ENCODE measurements around the gene ADAMTS3.

The ADAMTS3 gene

GRCh38 chr4:72568959-72569718 lies at the start of gene ADAMTS3:
ADAMTS3 (minus strand) TSS chr4:72569221; CDS start chr4:72568762, 459 bp downstream.
- no peak for DNase-seq (ENCODE audit: low read depth, low spot score)
- peak within 1 kb of the TSS; percentile 66 for H3K4me3 ChIP-seq (ENCODE audit: low read depth, low read length)
- ChIA-PET CTCF (no interaction called here), POLR2A (no interaction called here)
- no peak for TF ChIP-seq CTCF (IDR thresholded peaks at IDR 0.05; ENCODE audit: insufficient read depth, low read length, missing control alignments)

GRCh38 chr4:72613959-72614358 lies 44.9 kb upstream of the ADAMTS3 start:
- ChIA-PET POLR2A (no interaction called here), CTCF (no interaction called here)
- H3K4me3 ChIP-seq (ENCODE audit: low read depth, low read length) = no peak overlapping the region
- TF ChIP-seq CTCF (IDR thresholded peaks at IDR 0.05; ENCODE audit: insufficient read depth, low read length, missing control alignments) = no peak
- no peak for DNase-seq (ENCODE audit: low read depth, low spot score)

- no peak for TF ChIP-seq CTCF (IDR thresholded peaks at IDR 0.05; ENCODE audit: insufficient read depth, low read length, missing control alignments)
- POLR2A ChIA-PET = no interaction called here
- no peak for DNase-seq (ENCODE audit: low read depth, low spot score)
- H3K4me3 ChIP-seq (ENCODE audit: low read depth, low read length) = no peak overlapping the region
- CTCF ChIA-PET = no interaction called here
Observed at GRCh38 chr4:72606751-72607150, 37.7 kb upstream of the ADAMTS3 start.

- ChIA-PET CTCF (no interaction called here), POLR2A (no interaction called here)
- no peak for TF ChIP-seq CTCF (IDR thresholded peaks at IDR 0.05; ENCODE audit: insufficient read depth, low read length, missing control alignments)
- no peak for DNase-seq (ENCODE audit: low read depth, low spot score)
- no peak overlapping the region for H3K4me3 ChIP-seq (ENCODE audit: low read depth, low read length)
Observed at GRCh38 chr4:72604324-72604723, 35.3 kb upstream of the ADAMTS3 start.

- ChIA-PET POLR2A (no interaction called here), CTCF (no interaction called here)
- TF ChIP-seq CTCF (IDR thresholded peaks at IDR 0.05; ENCODE audit: insufficient read depth, low read length, missing control alignments) = no peak
- no peak overlapping the region for H3K4me3 ChIP-seq (ENCODE audit: low read depth, low read length)
- DNase-seq (ENCODE audit: low read depth, low spot score) = no peak
Observed at GRCh38 chr4:72602396-72603376, 33.7 kb upstream of the ADAMTS3 start.

Measured in AG04449 (cell line).